ENCODE results near the gene KIF1C. TPM values are rescaled to one million over a fixed set of nuclear protein-coding genes. Genes with fewer than 3 reads are reported as not detected.
"Not testable (repeated sequence)": the region's sequence is repeated elsewhere in the genome, so short reads cannot be mapped to it uniquely, and the experiment has no call there.

The KIF1C gene
- total RNA-seq, 1 donor from 2014 or later: 52.9 TPM

GRCh38 chr17:5042157-5043022 lies 44.6 kb downstream of the KIF1C start:
- intact Hi-C loops (cut with micrococcal nuclease): loop anchor here (1.0 kb wide), 1 partner anchor 11 kb away; no protein-coding TSS in a partner anchor

GRCh38 chr17:5043524-5043923 lies 45.8 kb downstream of the KIF1C start:
- intact Hi-C loops (cut with micrococcal nuclease): no loop called here

GRCh38 chr17:5044630-5045029 lies 46.9 kb downstream of the KIF1C start:
- intact Hi-C loops (cut with micrococcal nuclease): no loop called here

GRCh38 chr17:5045496-5045895 lies 47.7 kb downstream of the KIF1C start:
- intact Hi-C loops (cut with micrococcal nuclease): no loop called here

GRCh38 chr17:5047446-5047845 lies 49.7 kb downstream of the KIF1C start:
- intact Hi-C loops (cut with micrococcal nuclease): no loop called here

GRCh38 chr17:5049314-5049841 lies 51.6 kb downstream of the KIF1C start:
- intact Hi-C loops (cut with micrococcal nuclease): loop anchor here (1.0 kb wide), 1 partner anchor 18 kb away; no protein-coding TSS in a partner anchor

GRCh38 chr17:5050278-5050677 lies 52.5 kb downstream of the KIF1C start:
- intact Hi-C loops (cut with micrococcal nuclease): no loop called here

- intact Hi-C loops (cut with micrococcal nuclease): no loop called here
Observed at GRCh38 chr17:5055543-5055942, 57.8 kb downstream of the KIF1C start.

GRCh38 chr17:5065227-5065744 lies 67.5 kb downstream of the KIF1C start:
- intact Hi-C loops (cut with micrococcal nuclease): no loop called here

- intact Hi-C loops (cut with micrococcal nuclease): no loop called here
Observed at GRCh38 chr17:5068236-5068635, 70.5 kb downstream of the KIF1C start.

GRCh38 chr17:5069724-5070123 lies 72.0 kb downstream of the KIF1C start:
- intact Hi-C loops (cut with micrococcal nuclease): no loop called here

- intact Hi-C loops (cut with micrococcal nuclease): not testable (repeated sequence)
Observed at GRCh38 chr17:5075472-5075871, 77.7 kb downstream of the KIF1C start.

- intact Hi-C loops (cut with micrococcal nuclease): not testable (repeated sequence)
Observed at GRCh38 chr17:5077275-5077674, 79.5 kb downstream of the KIF1C start.

GRCh38 chr17:5077781-5078105 lies 80.0 kb downstream of the KIF1C start:
- intact Hi-C loops (cut with micrococcal nuclease): loop anchor here (1.0 kb wide), 3 partner anchors 35 to 115 kb away; no protein-coding TSS in a partner anchor

Other genes with a start within 250 kb of the KIF1C start
- 0.22 and 0.83 TPM in 2 replicates for gene TM4SF5, start 226.1 kb upstream of the KIF1C start, total RNA-seq
- 0.51 TPM in 1 of 2 replicates, not detected in the other for gene VMO1, start 211.6 kb upstream of the KIF1C start, total RNA-seq
- not detected in 2 replicates for gene GLTPD2, start 209.0 kb upstream of the KIF1C start, total RNA-seq
- gene PSMB6, start 201.8 kb upstream of the KIF1C start, total RNA-seq: 160 and 163 TPM in 2 replicates
- 34.8 and 37.2 TPM in 2 replicates for gene PLD2, start 190.8 kb upstream of the KIF1C start, total RNA-seq
- 115 and 120 TPM in 2 replicates for gene MINK1, start 164.6 kb upstream of the KIF1C start, total RNA-seq
- gene C17orf107, start 98.4 kb upstream of the KIF1C start, total RNA-seq: 0.95 and 1.3 TPM in 2 replicates
- 0.78 and 0.88 TPM in 2 replicates for gene CHRNE, start 94.9 kb upstream of the KIF1C start, total RNA-seq
- not detected in 2 replicates for gene GP1BA, start 65.7 kb upstream of the KIF1C start, total RNA-seq
- gene SLC25A11, start 57.9 kb upstream of the KIF1C start, total RNA-seq: 95.7 and 96.0 TPM in 2 replicates
- gene RNF167, start 57.7 kb upstream of the KIF1C start, total RNA-seq: 267 and 323 TPM in 2 replicates
- 2,251 and 2,270 TPM in 2 replicates for gene PFN1, start 49.4 kb upstream of the KIF1C start, total RNA-seq
- 37.9 and 38.1 TPM in 2 replicates for gene ENO3, start 46.8 kb upstream of the KIF1C start, total RNA-seq
- 60.0 and 63.9 TPM in 2 replicates for gene SPAG7, start 30.1 kb upstream of the KIF1C start, total RNA-seq
- gene CAMTA2, start 10.3 kb upstream of the KIF1C start, total RNA-seq: 88.9 and 95.0 TPM in 2 replicates
- 0.22 and 0.76 TPM in 2 replicates for gene INCA1, start 428 bp upstream of the KIF1C start, total RNA-seq
- gene SLC52A1, start 37.5 kb downstream of the KIF1C start, total RNA-seq: 0.29 and 0.51 TPM in 2 replicates
- gene ZFP3, start 80.5 kb downstream of the KIF1C start, total RNA-seq: 4.3 and 4.5 TPM in 2 replicates
- 11.3 and 12.6 TPM in 2 replicates for gene ZNF232, start 113.9 kb downstream of the KIF1C start, total RNA-seq
- gene USP6, start 118.1 kb downstream of the KIF1C start, total RNA-seq: 0.02 and 0.05 TPM in 2 replicates
- gene ZNF594, start 193.9 kb downstream of the KIF1C start, total RNA-seq: 8.8 and 10.9 TPM in 2 replicates
- gene SCIMP, start 236.9 kb downstream of the KIF1C start, total RNA-seq: not detected in 2 replicates

Measured in T-helper 1 cell treated with Interleukin-12 subunit alpha and Interleukin-12 subunit beta and Interleukin-4 antibody, amounts not matched to agents 30 ng/mL and 1 ng/mL, for 36 hours (primary cell).